ENCODE results near the gene ETNPPL.

Gene ETNPPL

GRCh38 chr4:108693211-108693610, 69.6 kb downstream of the ETNPPL start:
- no peaks in the 10 kb centered on the region for H3K27me3 ChIP-seq
- no peak for DNase-seq
- intact Hi-C loops (cut with DNase I; ENCODE audit: low total_unique reads) = no loop called here
- no peak for TF ChIP-seq CTCF (IDR thresholded peaks at IDR 0.05)
- H3K36me3 ChIP-seq = no peaks in the 10 kb centered on the region
- no peaks in the 10 kb centered on the region for H3K9me3 ChIP-seq
- no peak overlapping the region for H3K4me3 ChIP-seq
- no peaks in the 10 kb centered on the region for H3K4me1 ChIP-seq
- H3K27ac ChIP-seq = no peak overlapping the region
